RWPE2 (cell line): ENCODE measurements around the gene ERGIC1.

Experiments used
- ATAC-seq: fragments of 200-7000 bp; cut with Tn5 transposase; 3 replicates; pipeline ENCODE4 v1.9.1; 2021; ENCODE audit warnings: low read depth
- DNase-seq: peaks from one replicate; pipeline ENCODE4 v3.0.0-alpha.2; 2020; ENCODE audit warnings: low spot score
- H3K27ac ChIP-seq: fragments of 450-650 bp; 2 replicates; pipeline ENCODE4 v1.5.1; 2017; ENCODE audit warnings: mild to moderate bottlenecking; ENCODE audit not compliant: poor library complexity, severe bottlenecking
- H3K27me3 ChIP-seq: fragments of 250-450 bp; sonication (Bioruptor Pico); 2 replicates; pipeline ENCODE4 v1.5.1; 2021; ENCODE audit warnings: mild to moderate bottlenecking, moderate library complexity; ENCODE audit not compliant: insufficient read depth, poor library complexity, severe bottlenecking
- H3K36me3 ChIP-seq: fragments of 250-450 bp; sonication (Bioruptor Pico); 2 replicates; pipeline ENCODE4 v1.5.1; 2020; ENCODE audit warnings: low read depth, mild to moderate bottlenecking, moderate library complexity
- H3K4me1 ChIP-seq: fragments of 250-450 bp; sonication (Bioruptor Pico); 2 replicates; pipeline ENCODE4 v1.5.1; 2021; ENCODE audit warnings: mild to moderate bottlenecking, moderate library complexity; ENCODE audit not compliant: insufficient read depth, poor library complexity, severe bottlenecking
- H3K4me3 ChIP-seq: fragments of 250-450 bp; sonication (Bioruptor Pico); 2 replicates; pipeline ENCODE4 v1.5.1; 2021; ENCODE audit warnings: mild to moderate bottlenecking, moderate library complexity; ENCODE audit not compliant: severe bottlenecking
- H3K9me3 ChIP-seq: fragments of 250-450 bp; sonication (Bioruptor Pico); 2 replicates; pipeline ENCODE4 v1.5.1; 2021; ENCODE audit warnings: mild to moderate bottlenecking, moderate library complexity; ENCODE audit not compliant: severe bottlenecking
- TF ChIP-seq, protein P1 (sequence below): fragments of 450-650 bp; IDR thresholded peaks from one replicate; pipeline ENCODE4 v1.5.1; 2017; ENCODE audit warnings: mild to moderate bottlenecking, moderate library complexity; ENCODE audit not compliant: poor library complexity, severe bottlenecking

ERGIC1 gene

GRCh38 chr5:172890659-172891058 is 56.6 kb downstream of the ERGIC1 start:
- TF ChIP-seq, protein P1, sequence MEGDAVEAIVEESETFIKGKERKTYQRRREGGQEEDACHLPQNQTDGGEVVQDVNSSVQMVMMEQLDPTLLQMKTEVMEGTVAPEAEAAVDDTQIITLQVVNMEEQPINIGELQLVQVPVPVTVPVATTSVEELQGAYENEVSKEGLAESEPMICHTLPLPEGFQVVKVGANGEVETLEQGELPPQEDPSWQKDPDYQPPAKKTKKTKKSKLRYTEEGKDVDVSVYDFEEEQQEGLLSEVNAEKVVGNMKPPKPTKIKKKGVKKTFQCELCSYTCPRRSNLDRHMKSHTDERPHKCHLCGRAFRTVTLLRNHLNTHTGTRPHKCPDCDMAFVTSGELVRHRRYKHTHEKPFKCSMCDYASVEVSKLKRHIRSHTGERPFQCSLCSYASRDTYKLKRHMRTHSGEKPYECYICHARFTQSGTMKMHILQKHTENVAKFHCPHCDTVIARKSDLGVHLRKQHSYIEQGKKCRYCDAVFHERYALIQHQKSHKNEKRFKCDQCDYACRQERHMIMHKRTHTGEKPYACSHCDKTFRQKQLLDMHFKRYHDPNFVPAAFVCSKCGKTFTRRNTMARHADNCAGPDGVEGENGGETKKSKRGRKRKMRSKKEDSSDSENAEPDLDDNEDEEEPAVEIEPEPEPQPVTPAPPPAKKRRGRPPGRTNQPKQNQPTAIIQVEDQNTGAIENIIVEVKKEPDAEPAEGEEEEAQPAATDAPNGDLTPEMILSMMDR: no peak
- peaks cover 59% of the 10 kb centered on the region for H3K36me3 ChIP-seq

DNA sequence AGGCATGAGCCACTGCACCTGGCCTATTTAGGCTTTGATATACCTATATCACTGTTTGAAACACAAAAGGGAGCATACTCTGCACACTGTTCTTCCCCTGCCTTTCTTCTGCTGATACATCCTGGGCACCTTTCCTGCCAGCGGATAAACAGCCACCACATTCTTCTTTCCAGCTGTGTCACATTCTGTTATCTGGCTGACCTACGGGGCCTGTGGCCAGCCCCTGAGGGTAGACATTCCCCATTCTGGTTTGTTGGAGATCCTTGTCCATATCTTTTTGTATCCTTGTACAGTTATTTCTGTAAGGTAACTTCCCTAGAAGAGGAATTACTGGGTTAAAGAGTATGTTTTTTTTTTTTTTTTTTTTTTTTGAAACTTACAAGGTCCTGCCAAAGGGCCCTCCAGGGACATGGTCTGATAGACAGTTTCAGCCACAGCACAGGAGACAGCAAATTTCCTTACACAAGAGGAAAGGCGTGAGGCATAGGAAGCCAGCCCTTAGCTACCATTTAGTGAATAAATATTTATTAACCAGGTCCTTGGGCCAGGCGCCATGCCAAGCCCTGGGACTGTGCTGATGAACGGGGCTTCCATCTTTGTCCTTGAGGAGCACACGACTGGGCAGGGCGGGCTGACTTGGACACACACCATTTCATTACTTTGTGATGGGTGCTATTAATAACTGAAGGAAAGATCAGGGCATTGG is 57.8 kb downstream of the ERGIC1 start:
- TF ChIP-seq, protein P1: no peak
- no peaks in the 10 kb centered on the region for H3K9me3 ChIP-seq
- peaks cover 63% of the 10 kb centered on the region for H3K36me3 ChIP-seq
- H3K4me3 ChIP-seq: no peak overlapping the region
- ATAC-seq: no peak
- DNase-seq: no peak
- H3K27me3 ChIP-seq: no peaks in the 10 kb centered on the region
- H3K27ac ChIP-seq: no peak overlapping the region
- H3K4me1 ChIP-seq: peaks cover 9% of the 10 kb centered on the region

More at GRCh38 chr5:172890659-172891058, 56.6 kb downstream of the ERGIC1 start:
- Histone ChIP-seq H3K4me3 (no peak overlapping the region), H3K27ac (no peak overlapping the region), H3K9me3 (no peaks in the 10 kb centered on the region), H3K4me1 (peaks cover 17% of the 10 kb centered on the region), H3K27me3 (no peaks in the 10 kb centered on the region)
- DNase-seq (no peak), ATAC-seq (no peak)

DNA sequence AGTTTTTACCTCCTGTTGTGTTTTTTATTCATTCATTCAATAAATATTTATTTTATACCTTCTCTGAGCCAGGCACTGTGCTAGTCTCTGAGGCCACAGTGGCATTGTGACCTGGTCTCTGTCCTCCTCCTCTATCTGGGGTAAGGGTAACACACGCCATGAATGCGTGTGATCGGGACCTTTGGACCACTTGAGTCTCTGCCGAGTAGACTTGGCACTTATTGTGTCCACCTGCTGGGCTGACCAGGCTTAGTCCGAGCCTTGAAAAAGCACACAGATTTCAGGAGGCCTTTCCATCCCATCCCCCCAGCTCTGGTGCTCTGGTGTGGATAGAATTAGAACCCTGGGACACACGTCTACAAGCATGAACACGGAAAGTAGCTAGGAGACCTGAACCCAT is 58.7 kb downstream of the ERGIC1 start:
- Histone ChIP-seq H3K36me3 (peaks cover 63% of the 10 kb centered on the region), H3K9me3 (no peaks in the 10 kb centered on the region), H3K4me1 (peaks cover 11% of the 10 kb centered on the region), H3K27me3 (no peaks in the 10 kb centered on the region), H3K27ac (no peak overlapping the region), H3K4me3 (no peak overlapping the region)
- ATAC-seq (no peak), DNase-seq (no peak)
- TF ChIP-seq, protein P1: no peak

DNA sequence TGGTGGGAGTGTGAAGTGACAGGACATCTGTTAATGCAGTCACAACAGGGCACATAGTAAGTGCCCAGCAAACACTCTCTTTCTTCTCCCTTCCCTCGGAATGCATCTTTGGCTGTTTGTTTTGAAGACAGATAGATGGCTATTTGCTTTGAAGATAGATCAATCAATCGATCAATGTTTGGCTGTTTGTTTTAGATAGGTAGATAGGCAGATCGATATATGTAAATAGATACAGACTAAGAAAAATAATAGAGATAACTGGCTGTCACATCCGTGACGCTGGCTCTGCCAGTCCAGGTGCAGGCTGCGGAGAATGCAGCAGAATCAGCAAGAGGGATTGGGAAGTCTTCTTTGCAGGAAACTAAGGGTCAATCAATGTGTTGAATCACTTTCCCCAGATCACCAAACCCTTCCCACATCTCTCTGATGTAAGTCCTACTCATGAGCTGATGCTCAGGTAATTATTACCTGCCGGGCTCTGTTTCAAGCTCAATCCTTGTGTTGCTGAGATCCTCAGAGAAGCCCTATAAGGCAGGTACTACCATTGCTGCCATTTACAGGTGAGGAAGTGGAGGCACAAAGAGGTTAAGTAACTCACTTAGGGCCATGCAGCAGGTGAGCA is 60.8 kb downstream of the ERGIC1 start:
- DNase-seq: no peak
- H3K36me3 ChIP-seq: peaks cover 59% of the 10 kb centered on the region
- ATAC-seq: no peak
- TF ChIP-seq, protein P1: no peak
- no peaks in the 10 kb centered on the region for H3K27me3 ChIP-seq
- H3K9me3 ChIP-seq: no peaks in the 10 kb centered on the region
- H3K27ac ChIP-seq: peak overlapping the region; percentile 100
- H3K4me1 ChIP-seq: peaks cover 25% of the 10 kb centered on the region
- H3K4me3 ChIP-seq: no peak overlapping the region

DNA sequence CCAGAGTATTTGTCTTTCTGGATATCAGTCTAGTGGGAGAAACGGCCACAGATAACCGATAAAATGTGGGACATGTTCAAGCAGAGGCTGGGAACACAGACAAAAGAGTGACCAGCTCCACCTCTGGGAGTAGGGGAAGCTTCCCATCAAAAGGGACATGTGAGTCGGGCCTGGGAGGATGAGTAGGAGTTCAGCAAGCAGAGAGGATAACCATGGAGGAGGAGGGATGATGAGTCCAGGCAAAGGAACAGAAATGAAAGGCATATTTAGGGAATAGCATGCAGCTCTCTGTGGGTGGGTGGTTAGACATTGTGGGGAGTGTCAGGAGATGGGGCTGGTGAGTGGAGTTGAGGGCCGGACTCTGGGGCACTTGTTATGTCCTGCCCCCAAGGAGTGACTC is 61.5 kb downstream of the ERGIC1 start:
- DNase-seq (no peak), ATAC-seq (no peak)
- Histone ChIP-seq H3K27ac (peak overlapping the region; percentile 100), H3K36me3 (peaks cover 52% of the 10 kb centered on the region), H3K9me3 (no peaks in the 10 kb centered on the region), H3K27me3 (no peaks in the 10 kb centered on the region), H3K4me3 (no peak overlapping the region), H3K4me1 (peaks cover 32% of the 10 kb centered on the region)
- TF ChIP-seq, protein P1: no peak
